ENCODE data around the gene NTM. TPM values are rescaled to one million over a fixed set of nuclear protein-coding genes. Genes with fewer than 3 reads are reported as not detected.

NTM gene
- total RNA-seq, 6 donors from 2014 or later = 4.1 to 151 (median 115) TPM

DNA sequence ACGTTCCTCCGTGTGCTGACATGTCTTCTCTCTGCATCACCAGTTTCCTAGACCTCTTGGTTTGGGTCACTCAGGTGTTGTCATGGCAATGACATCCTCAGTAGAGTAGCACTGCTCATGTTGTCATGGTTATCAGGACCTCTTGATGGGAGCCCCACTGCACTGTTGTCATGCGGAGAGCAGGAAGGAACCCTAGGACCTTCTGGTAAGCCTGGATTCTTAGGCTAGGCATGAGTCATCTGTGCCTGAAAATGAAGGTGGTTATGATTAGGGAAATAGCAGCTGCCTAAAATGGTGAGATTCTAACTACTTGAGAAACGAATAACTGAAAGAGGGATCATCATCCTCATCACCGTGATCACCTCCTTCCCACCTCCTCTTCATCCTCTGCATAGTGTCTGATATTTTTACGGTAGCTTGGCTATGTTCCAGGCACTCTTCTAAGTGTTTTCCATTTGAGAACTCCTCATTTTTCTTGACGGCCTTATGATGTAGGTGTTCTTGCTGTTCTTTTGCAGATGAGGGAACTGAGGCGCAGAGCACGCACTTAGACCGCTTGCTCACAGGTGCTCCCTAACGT, 858.4 kb downstream of the NTM start:
- H3K4me1 ChIP-seq = no peaks in the 10 kb centered on the region
- TF ChIP-seq EP300 (IDR thresholded peaks at IDR 0.05) (no peak), POLR2A (IDR thresholded peaks at IDR 0.05) (no peak), POLR2AphosphoS5 (IDR thresholded peaks at IDR 0.05) (no peak)
- TF ChIP-seq, protein P1, sequence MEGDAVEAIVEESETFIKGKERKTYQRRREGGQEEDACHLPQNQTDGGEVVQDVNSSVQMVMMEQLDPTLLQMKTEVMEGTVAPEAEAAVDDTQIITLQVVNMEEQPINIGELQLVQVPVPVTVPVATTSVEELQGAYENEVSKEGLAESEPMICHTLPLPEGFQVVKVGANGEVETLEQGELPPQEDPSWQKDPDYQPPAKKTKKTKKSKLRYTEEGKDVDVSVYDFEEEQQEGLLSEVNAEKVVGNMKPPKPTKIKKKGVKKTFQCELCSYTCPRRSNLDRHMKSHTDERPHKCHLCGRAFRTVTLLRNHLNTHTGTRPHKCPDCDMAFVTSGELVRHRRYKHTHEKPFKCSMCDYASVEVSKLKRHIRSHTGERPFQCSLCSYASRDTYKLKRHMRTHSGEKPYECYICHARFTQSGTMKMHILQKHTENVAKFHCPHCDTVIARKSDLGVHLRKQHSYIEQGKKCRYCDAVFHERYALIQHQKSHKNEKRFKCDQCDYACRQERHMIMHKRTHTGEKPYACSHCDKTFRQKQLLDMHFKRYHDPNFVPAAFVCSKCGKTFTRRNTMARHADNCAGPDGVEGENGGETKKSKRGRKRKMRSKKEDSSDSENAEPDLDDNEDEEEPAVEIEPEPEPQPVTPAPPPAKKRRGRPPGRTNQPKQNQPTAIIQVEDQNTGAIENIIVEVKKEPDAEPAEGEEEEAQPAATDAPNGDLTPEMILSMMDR (IDR thresholded peaks at IDR 0.05) = no peak
- H3K9me3 ChIP-seq = no peaks in the 10 kb centered on the region
- DNase-seq (no peak), ATAC-seq (ENCODE audit: low FRiP score in 2 of 2) (no peak)
- no peak overlapping the region for H3K4me3 ChIP-seq
- 84 to 87% methylated on average over 11 of the region's 11 CpGs for WGBS, 2 donors
- H3K27ac ChIP-seq = no peak overlapping the region
- no peaks in the 10 kb centered on the region for H3K27me3 ChIP-seq
- no peaks in the 10 kb centered on the region for H3K36me3 ChIP-seq

DNA sequence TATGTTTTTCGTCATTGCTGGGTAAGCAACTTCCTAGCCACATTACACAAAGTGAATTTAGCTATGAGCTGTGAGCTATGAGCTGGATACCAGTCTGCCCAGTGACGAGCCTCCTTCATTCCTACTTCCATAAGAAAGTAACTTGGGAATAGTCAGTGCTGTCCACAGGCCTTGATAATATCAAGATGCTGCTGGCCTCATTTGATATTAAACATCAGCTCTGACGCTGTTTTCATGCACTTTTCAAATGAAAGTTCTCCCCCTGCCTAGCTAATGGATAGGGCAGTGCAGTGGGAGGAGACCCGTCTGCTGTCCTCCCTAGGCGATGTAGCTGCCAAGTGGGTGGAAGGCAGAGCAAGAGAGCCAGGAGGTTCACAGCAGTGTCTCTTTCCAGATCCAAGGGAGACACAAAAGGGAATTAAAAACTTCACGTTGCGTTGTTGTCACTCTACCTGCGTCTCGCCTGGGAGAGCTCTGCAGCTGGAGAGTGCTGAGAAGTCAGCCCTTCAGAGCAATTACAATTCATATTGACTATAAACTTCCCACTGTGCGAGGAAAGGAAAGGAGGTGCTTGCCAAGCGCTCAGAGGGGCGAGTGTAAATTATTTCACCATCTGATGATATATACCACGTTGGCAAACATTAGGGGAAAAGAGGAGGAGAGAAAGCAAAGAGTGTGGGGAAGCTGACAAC, 861.4 kb downstream of the NTM start:
- peak in 1 of 2 donors; percentile 47 for ATAC-seq (ENCODE audit: low FRiP score in 2 of 2)
- Histone ChIP-seq H3K4me1 (no peaks in the 10 kb centered on the region), H3K27me3 (no peaks in the 10 kb centered on the region), H3K9me3 (no peaks in the 10 kb centered on the region), H3K36me3 (no peaks in the 10 kb centered on the region), H3K27ac (no peak overlapping the region), H3K4me3 (no peak overlapping the region)
- WGBS, 2 donors = 72 to 73% methylated on average over 13 of the region's 13 CpGs
- no peak for TF ChIP-seq POLR2A (IDR thresholded peaks at IDR 0.05)
- no peak for TF ChIP-seq EP300 (IDR thresholded peaks at IDR 0.05)
- TF ChIP-seq, protein P1 (IDR thresholded peaks at IDR 0.05) = no peak
- no peak for DNase-seq

DNA sequence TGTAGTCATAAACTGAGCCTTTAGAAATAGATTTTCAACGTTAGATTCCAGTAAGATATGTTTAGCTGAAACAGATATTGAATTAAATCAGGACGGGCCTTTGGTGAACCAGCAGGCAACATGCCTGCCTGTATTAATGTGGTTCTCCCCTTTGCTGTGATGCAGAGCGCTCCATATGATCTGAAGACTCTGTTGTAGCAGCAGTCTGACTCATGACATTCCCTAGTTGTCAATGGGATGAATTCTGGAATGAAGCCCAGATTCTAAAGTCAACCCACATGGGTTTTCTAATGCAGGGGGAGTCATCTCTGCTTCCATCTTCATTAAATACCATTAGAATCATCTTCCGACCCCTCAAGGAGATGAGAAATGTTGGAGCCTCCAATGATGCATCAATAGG, 864.5 kb downstream of the NTM start:
- H3K27me3 ChIP-seq = no peaks in the 10 kb centered on the region
- ATAC-seq (ENCODE audit: low FRiP score in 2 of 2) (no peak), DNase-seq (no peak)
- H3K4me1 ChIP-seq = no peaks in the 10 kb centered on the region
- H3K9me3 ChIP-seq = no peaks in the 10 kb centered on the region
- H3K27ac ChIP-seq = no peak overlapping the region
- no peak overlapping the region for H3K4me3 ChIP-seq
- TF ChIP-seq POLR2AphosphoS5 (IDR thresholded peaks at IDR 0.05) = no peak
- no peak for TF ChIP-seq POLR2A (IDR thresholded peaks at IDR 0.05)
- TF ChIP-seq EP300 (IDR thresholded peaks at IDR 0.05) = no peak
- TF ChIP-seq, protein P1 (IDR thresholded peaks at IDR 0.05) = no peak
- H3K36me3 ChIP-seq = no peaks in the 10 kb centered on the region
- 81 to 82% methylated on average over 4 of the region's 4 CpGs for WGBS, 2 donors

DNA sequence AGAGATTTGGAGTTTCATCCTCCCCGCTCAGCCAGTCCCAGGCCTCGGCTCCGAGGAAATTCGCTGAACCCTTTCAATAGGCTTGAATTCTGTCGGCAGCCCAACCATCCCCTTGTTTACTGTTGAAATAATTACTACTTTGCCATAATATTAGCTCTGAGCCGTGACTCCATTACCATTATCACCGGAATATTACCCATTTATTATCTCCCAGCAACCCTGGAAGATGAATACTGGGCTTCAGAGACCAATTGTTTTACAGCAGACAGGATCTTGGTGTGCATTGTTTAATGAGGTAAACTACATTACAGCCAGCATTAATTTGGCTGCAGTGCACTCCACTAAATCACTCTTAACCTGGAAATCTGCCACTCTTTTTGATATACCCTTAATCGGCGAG, 867.4 kb downstream of the NTM start:
- no peak overlapping the region for H3K4me3 ChIP-seq
- 90 to 93% methylated on average over 9 of the region's 9 CpGs for WGBS, 2 donors
- H3K27ac ChIP-seq = no peak overlapping the region
- H3K27me3 ChIP-seq = no peaks in the 10 kb centered on the region
- TF ChIP-seq POLR2A (IDR thresholded peaks at IDR 0.05) (no peak), POLR2AphosphoS5 (IDR thresholded peaks at IDR 0.05) (no peak), EP300 (IDR thresholded peaks at IDR 0.05) (no peak)
- TF ChIP-seq, protein P1 (IDR thresholded peaks at IDR 0.05) = no peak
- H3K4me1 ChIP-seq = no peaks in the 10 kb centered on the region
- DNase-seq (no peak), ATAC-seq (ENCODE audit: low FRiP score in 2 of 2) (no peak)
- no peaks in the 10 kb centered on the region for H3K36me3 ChIP-seq
- H3K9me3 ChIP-seq = no peaks in the 10 kb centered on the region
